UCSD-AML1 (cell line): ENCODE measurements around the gene ARHGAP19.
"Not testable (repeated sequence)": the region's sequence is repeated elsewhere in the genome, so short reads cannot be mapped to it uniquely, and the experiment has no call there.

ENCODE experiments used
- DNase-seq: peaks from one replicate; lab custom pipeline; 2025; ENCODE audit not compliant: unreplicated experiment; lab: John Stamatoyannopoulos, UW

Gene ARHGAP19

GRCh38 chr10:97321804-97322190 is 29.4 kb upstream of the ARHGAP19 start:
- no peak for DNase-seq

GRCh38 chr10:97321032-97321803 is 28.8 kb upstream of the ARHGAP19 start:
- peak; percentile 73 for DNase-seq

- peak; percentile 70 for DNase-seq
These were observed 28.1 kb upstream of the ARHGAP19 start for GRCh38 chr10:97320480-97321031.

- peak; percentile 84 for DNase-seq
These were observed 27.4 kb upstream of the ARHGAP19 start for GRCh38 chr10:97319671-97320479.

- DNase-seq: peak; percentile 89
These were observed 26.6 kb upstream of the ARHGAP19 start, which contains the start of gene FRAT1 for GRCh38 chr10:97318772-97319651. Gene FRAT1 (plus strand): TSS chr10:97319271. CDS start chr10:97319454, 183 bp downstream.

- DNase-seq: no peak
These were observed 22.2 kb upstream of the ARHGAP19 start for GRCh38 chr10:97314671-97315070.

- DNase-seq: no peak
These were observed 20.5 kb upstream of the ARHGAP19 start for GRCh38 chr10:97312897-97313296.

- DNase-seq: no peak
These were observed 18.7 kb upstream of the ARHGAP19 start for GRCh38 chr10:97311111-97311626.

GRCh38 chr10:97307866-97308780 is 15.7 kb upstream of the ARHGAP19 start:
- DNase-seq: no peak

- DNase-seq: no peak
These were observed 15.0 kb upstream of the ARHGAP19 start for GRCh38 chr10:97307441-97307840.

GRCh38 chr10:97302088-97302791 is 9.8 kb upstream of the ARHGAP19 start:
- no peak for DNase-seq

GRCh38 chr10:97300980-97301379 is 8.5 kb upstream of the ARHGAP19 start:
- DNase-seq: no peak

GRCh38 chr10:97298223-97298571 is 5.8 kb upstream of the ARHGAP19 start:
- no peak for DNase-seq

GRCh38 chr10:97297556-97298222 is 5.3 kb upstream of the ARHGAP19 start:
- no peak for DNase-seq

GRCh38 chr10:97292862-97293198 is 393 bp upstream of the ARHGAP19 start:
- DNase-seq: no peak

GRCh38 chr10:97291357-97292096 is 910 bp downstream of the ARHGAP19 start:
- DNase-seq: no peak

GRCh38 chr10:97290576-97291356 is 1.7 kb downstream of the ARHGAP19 start:
- DNase-seq: not testable (repeated sequence)
